AG09309 (cell line): Measurements from ENCODE around the gene TCF15.

Experiments
- DNase-seq: peaks from one replicate; pipeline ENCODE4 v3.0.0-alpha.2; 2010; ENCODE audit warnings: low read depth
- H3K4me3 ChIP-seq: 2 replicates; pipeline ENCODE4 v1.5.1; 2011; ENCODE audit warnings: mild to moderate bottlenecking, low read depth, low read length, moderate library complexity; ENCODE audit not compliant: control insufficient read depth
- CTCF ChIP-seq: IDR thresholded peaks from 2 replicates; pipeline ENCODE4 v1.5.1; 2011; ENCODE audit warnings: mild to moderate bottlenecking, low read depth, low read length, inconsistent platforms; ENCODE audit not compliant: insufficient read depth, control insufficient read depth; ENCODE audit errors: missing control alignments

Gene TCF15

GRCh38 chr20:611843-612185 lies 1.7 kb upstream of the TCF15 start:
- DNase-seq = no peak
- no peak overlapping the region for H3K4me3 ChIP-seq

DNA sequence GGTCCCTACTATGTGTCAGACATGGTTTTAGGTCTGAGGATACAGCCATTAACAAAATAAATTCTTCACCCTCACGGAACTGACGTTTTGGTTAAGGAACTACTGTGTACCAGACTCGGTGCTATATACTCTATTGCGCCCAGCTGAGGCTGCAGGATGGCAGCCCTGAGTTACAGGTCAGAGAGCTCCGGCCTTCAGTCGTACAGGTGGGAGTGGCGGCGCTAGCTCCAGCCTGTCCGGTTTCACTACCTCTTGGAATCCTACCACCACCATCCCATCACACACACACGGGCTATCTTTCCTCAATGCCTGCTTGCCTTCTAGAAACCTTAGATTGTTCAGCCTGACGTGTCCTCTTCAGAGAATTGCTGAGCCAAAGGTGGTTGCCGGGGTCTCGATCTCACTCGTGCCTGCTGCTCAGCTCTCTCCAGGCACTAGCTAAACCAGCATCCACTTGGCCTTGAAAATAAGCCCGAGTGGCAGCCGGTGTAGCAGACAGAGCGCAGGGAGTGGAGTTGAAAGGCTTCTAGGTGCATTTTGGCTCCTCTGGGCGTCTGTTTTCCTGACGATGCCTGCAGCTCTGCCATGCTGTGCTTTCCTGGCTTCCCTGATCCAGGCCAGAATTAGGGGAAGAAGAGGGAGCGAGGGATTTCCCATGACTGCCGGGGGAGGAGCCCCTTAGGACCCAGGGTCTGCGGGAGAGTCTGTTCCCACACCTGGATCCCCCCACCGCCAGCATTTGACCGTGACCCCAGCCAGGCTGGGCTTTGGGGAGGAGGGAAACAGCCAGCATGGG lies 1.1 kb upstream of the TCF15 start:
- DNase-seq = no peak
- no peak for TF ChIP-seq CTCF
- no peak overlapping the region for H3K4me3 ChIP-seq

More at GRCh38 chr20:611843-612185, 1.7 kb upstream of the TCF15 start:
- TF ChIP-seq CTCF = no peak

GRCh38 chr20:609371-609964 lies 641 bp downstream of the TCF15 start:
- no peak for TF ChIP-seq CTCF
- DNase-seq = no peak
- H3K4me3 ChIP-seq = no peak overlapping the region

DNA sequence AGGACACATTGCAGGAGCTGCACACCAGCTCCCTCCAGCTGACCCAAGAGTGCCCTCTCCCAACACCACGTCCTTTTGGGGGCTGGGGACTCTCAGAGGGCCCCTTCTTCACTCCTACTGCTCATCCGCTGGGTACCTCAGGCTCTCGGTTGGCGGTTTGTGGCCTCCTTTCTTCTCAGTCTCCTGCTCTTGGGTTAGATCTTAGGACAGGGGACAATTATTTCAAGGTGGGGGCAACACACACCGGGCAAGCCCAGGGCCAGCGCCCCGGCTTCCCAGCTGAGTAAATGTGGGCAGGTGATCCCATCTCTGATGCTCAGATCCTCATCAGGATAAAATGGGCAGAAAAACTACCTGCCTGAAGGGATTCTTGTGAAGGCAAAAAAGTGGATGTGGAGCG lies 1.1 kb downstream of the TCF15 start:
- DNase-seq = no peak
- TF ChIP-seq CTCF = no peak
- H3K4me3 ChIP-seq = no peak overlapping the region

GRCh38 chr20:607476-607875 lies 2.6 kb downstream of the TCF15 start:
- DNase-seq = no peak
- no peak overlapping the region for H3K4me3 ChIP-seq
- TF ChIP-seq CTCF = no peak

DNA sequence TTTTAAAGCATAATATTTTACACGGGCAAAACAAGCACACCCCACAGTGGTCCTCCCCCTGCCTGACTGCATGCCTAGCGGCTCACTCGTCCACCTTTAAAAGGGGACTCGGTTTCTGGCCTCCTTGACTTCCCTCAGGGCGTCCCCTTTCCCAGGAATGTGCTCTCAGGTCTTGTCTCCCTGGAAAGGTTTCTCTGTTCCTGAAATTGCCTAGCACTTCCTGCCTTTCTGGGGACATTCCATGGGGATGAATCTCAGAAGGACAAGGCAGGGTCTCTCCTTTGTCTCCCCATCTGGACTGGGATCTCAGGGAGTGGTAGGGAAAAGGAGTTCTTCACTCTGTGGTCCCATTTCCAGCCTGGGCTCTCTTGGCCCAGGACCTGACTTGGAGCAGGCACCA lies 4.9 kb downstream of the TCF15 start:
- H3K4me3 ChIP-seq = no peak overlapping the region
- no peak for TF ChIP-seq CTCF
- DNase-seq = no peak

GRCh38 chr20:603116-603640 lies 6.9 kb downstream of the TCF15 start:
- TF ChIP-seq CTCF = no peak
- H3K4me3 ChIP-seq = no peak overlapping the region
- no peak for DNase-seq
